Loucy (cell line): ENCODE results near the gene DNM3.

Experiments
- EZH2phosphoT487 ChIP-seq: fragments of 200-600 bp; IDR thresholded peaks from 2 replicates; pipeline ENCODE4 v1.6.1; 2018; ENCODE audit warnings: antibody characterized with exemption, mild to moderate bottlenecking, moderate library complexity, borderline replicate concordance
- TF ChIP-seq, protein P1 (sequence below): fragments of 200-600 bp; sonication (generic); conservative IDR thresholded peaks from 2 replicates; pipeline ENCODE4 v1.5.1; 2014; ENCODE audit warnings: mild to moderate bottlenecking, antibody characterized with exemption, low read length

DNA sequence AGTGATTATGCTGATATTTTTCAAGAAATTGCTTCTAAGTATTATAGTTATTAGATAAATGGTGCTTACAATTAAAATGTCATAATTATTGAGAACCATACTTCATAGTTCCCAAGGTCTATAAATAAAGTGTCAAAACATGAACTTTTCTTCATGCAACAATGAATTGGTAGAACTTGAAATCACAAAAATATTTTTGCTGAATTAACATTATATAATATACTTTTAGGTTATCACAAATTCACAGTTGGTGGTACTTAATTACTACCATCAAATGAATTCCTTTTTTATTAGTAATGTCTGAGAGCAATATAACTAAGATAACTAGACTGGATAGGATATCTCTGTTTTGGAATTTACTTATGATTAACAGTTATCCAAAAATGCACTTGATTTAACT lies 4.7 kb downstream of the DNM3 start:
- TF ChIP-seq, protein P1, sequence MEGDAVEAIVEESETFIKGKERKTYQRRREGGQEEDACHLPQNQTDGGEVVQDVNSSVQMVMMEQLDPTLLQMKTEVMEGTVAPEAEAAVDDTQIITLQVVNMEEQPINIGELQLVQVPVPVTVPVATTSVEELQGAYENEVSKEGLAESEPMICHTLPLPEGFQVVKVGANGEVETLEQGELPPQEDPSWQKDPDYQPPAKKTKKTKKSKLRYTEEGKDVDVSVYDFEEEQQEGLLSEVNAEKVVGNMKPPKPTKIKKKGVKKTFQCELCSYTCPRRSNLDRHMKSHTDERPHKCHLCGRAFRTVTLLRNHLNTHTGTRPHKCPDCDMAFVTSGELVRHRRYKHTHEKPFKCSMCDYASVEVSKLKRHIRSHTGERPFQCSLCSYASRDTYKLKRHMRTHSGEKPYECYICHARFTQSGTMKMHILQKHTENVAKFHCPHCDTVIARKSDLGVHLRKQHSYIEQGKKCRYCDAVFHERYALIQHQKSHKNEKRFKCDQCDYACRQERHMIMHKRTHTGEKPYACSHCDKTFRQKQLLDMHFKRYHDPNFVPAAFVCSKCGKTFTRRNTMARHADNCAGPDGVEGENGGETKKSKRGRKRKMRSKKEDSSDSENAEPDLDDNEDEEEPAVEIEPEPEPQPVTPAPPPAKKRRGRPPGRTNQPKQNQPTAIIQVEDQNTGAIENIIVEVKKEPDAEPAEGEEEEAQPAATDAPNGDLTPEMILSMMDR: no peak
- no peak for TF ChIP-seq EZH2phosphoT487
